Measurements from ENCODE around the gene TFF3.

DNA sequence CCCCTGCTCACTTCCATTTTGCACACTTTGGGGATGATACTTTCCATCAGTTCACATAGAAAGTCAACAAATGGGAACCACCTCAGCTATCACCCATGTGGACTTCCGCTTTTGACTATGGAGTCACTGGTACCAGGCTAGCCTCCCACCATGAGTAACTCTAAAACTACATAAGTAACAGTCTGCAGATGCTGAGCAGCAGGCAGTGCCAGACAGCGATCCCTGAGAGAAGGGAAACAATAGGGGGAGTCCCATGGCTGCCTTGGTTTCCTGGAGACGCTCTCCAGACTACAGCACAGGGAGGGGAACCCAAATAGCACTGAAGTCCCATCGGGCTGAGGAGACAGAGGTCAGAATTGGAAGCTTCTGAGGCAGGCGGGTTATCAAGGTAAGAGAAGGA is 38.4 kb upstream of the TFF3 start:
- TF ChIP-seq POLR2A (IDR thresholded peaks at IDR 0.05; ENCODE audit: low read length) (no peak), GATA1 (IDR thresholded peaks at IDR 0.05; ENCODE audit: low read depth, low read length) (no peak)

All from erythroblast (primary cell).